PC-3 (cell line): Measurements from ENCODE around the gene NTM. TPM values are rescaled to one million over a fixed set of nuclear protein-coding genes. Genes with fewer than 3 reads are reported as not detected.

ENCODE experiments used
- ATAC-seq: fragments of 200-7000 bp; cut with Tn5 transposase; 2 replicates; pipeline ENCODE4 v1.9.1; 2020; ENCODE audit warnings: mild to moderate bottlenecking, moderate library complexity
- BruUV-seq: library from RNA; stranded (reverse); fragments of 400-500 nt; replicated peaks from 2 replicates; lab custom pipeline; 2021; lab: Mats Ljungman, UMichigan
- CTCF ChIA-PET: fragments of 300-600 bp; sonication (Branson Sonifier 250); formaldehyde crosslinking; loops from one replicate; lab custom pipeline; 2022; ENCODE audit warnings: antibody characterized with exemption; lab: Charles Lee
- POLR2A ChIA-PET: fragments of 300-600 bp; sonication (Branson Sonifier 250); formaldehyde crosslinking; loops from one replicate; lab custom pipeline; 2022; ENCODE audit warnings: antibody characterized with exemption; ENCODE audit not compliant: unreplicated experiment; lab: Charles Lee
- DNase-seq: peaks from one replicate; pipeline ENCODE4 v3.0.0-alpha.2; 2015
- H2AFZ ChIP-seq: fragments of 300-600 bp; sonication (generic); 2 replicates; pipeline ENCODE4 v1.6.0; 2016; ENCODE audit warnings: antibody characterized with exemption, low read length
- H3F3A ChIP-seq: fragments of 300-600 bp; sonication (generic); one replicate; pipeline ENCODE4 v1.6.0; 2017; ENCODE audit warnings: antibody characterized with exemption, low read length, control low read depth, mild to moderate bottlenecking; ENCODE audit not compliant: unreplicated experiment
- H3K27ac ChIP-seq: fragments of 300-600 bp; sonication (generic); 2 replicates; pipeline ENCODE4 v1.5.1; 2016; ENCODE audit warnings: mild to moderate bottlenecking, low read length
- H3K27me3 ChIP-seq: fragments of 300-600 bp; sonication (generic); 2 replicates; pipeline ENCODE4 v1.6.1; 2016; ENCODE audit warnings: low read length, mixed read lengths
- H3K36me3 ChIP-seq: fragments of 300-600 bp; sonication (generic); 2 replicates; pipeline ENCODE4 v1.6.1; 2016; ENCODE audit warnings: low read depth, mixed run types, low read length, mixed read lengths
- H3K4me1 ChIP-seq: fragments of 300-600 bp; sonication (generic); 2 replicates; pipeline ENCODE4 v1.5.1; 2016; ENCODE audit warnings: low read length; ENCODE audit not compliant: insufficient read depth
- H3K4me2 ChIP-seq: fragments of 300-600 bp; sonication (generic); 2 replicates; pipeline ENCODE4 v1.6.0; 2016; ENCODE audit warnings: low read length
- H3K4me3 ChIP-seq: fragments of 300-600 bp; sonication (generic); 2 replicates; pipeline ENCODE4 v1.5.1; 2016; ENCODE audit warnings: mild to moderate bottlenecking, low read length, mixed read lengths
- H3K79me2 ChIP-seq: fragments of 300-600 bp; sonication (generic); 2 replicates; pipeline ENCODE4 v1.6.1; 2017; ENCODE audit warnings: low read length, mixed read lengths
- H3K9ac ChIP-seq: fragments of 300-600 bp; sonication (generic); 2 replicates; pipeline ENCODE4 v1.6.0; 2016; ENCODE audit warnings: mild to moderate bottlenecking, low read length
- H3K9me2 ChIP-seq: fragments of 300-600 bp; sonication (generic); replicated peaks from 2 replicates; pipeline ENCODE4 v1.6.1; 2016; ENCODE audit warnings: mixed run types, low read length, mixed read lengths
- H3K9me3 ChIP-seq: fragments of 300-600 bp; sonication (generic); 2 replicates; pipeline ENCODE4 v1.6.1; 2016; ENCODE audit warnings: low read length, mixed read lengths
- H4K20me1 ChIP-seq: fragments of 300-600 bp; sonication (generic); 2 replicates; pipeline ENCODE4 v1.6.1; 2016; ENCODE audit warnings: low read length, mixed read lengths
- EZH2 ChIP-seq: fragments of 300-600 bp; sonication (generic); IDR thresholded peaks from one replicate; pipeline ENCODE4 v1.6.1; 2017; ENCODE audit warnings: antibody characterized with exemption, mild to moderate bottlenecking, low read length; ENCODE audit not compliant: unreplicated experiment
- EZH2phosphoT487 ChIP-seq: fragments of 300-600 bp; sonication (generic); IDR thresholded peaks from 2 replicates; pipeline ENCODE4 v1.6.1; 2018; ENCODE audit warnings: mild to moderate bottlenecking, antibody characterized with exemption, low read length, borderline replicate concordance
- intact Hi-C: fragments of 100-400 bp; cut with micrococcal nuclease; formaldehyde crosslinking; loops from 2 replicates; pipeline ENCODE4 v1.9.0; 2023
- total RNA-seq: library from RNA; depleted of rRNA; stranded (reverse); fragments of >200 nt; gene quantifications from 2 replicates; pipeline ENCODE4 v1.2.3, GENCODE V29; 2014
- TF ChIP-seq, protein P1 (sequence below): fragments of 300-600 bp; sonication (generic); conservative IDR thresholded peaks from 2 replicates; pipeline ENCODE4 v1.5.1; 2017; ENCODE audit warnings: antibody characterized with exemption, low read depth, mild to moderate bottlenecking, low read length

The NTM gene
- total RNA-seq, 1 experiment from 2014 or later: not detected

DNA sequence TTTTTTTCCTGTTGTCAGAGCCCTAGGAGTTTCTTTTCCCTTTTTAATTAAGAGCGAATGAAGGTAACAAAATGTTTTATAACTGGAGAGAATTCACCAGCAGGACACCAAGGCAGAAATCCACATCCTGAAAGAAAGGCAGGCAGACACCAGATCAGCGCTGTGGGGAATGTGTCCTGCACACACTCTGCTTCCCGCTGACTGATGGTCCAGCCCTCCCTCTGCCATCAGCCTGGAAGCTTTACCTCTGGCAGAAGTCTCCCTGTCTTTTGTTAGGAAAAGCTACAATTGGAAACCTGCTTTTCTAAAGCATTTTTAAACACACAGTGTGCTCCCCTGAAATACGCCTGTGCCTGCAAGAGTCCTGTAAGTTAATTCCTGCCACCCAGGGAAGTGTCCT lies 638.5 kb downstream of the NTM start:
- Histone ChIP-seq H3K9me2 (no peaks in the 10 kb centered on the region), H3K9me3 (0 out of 2 replicates have a peak, but pooled peaks cover 5% of the 10 kb centered on the region), H3K27me3 (no peaks in the 10 kb centered on the region), H3K27ac (no peak overlapping the region), H3K4me2 (no peak overlapping the region), H3K4me1 (no peaks in the 10 kb centered on the region), H3K36me3 (no peaks in the 10 kb centered on the region), H3K9ac (no peak overlapping the region), H3K4me3 (no peak overlapping the region), H3K79me2 (no peaks in the 10 kb centered on the region), H4K20me1 (no peaks in the 10 kb centered on the region), H3F3A (no peaks in the 10 kb centered on the region), H2AFZ (no peak overlapping the region; the same call in 1 of the 2 replicates)
- DNase-seq: no peak
- ChIA-PET POLR2A (no interaction called here), CTCF (no interaction called here)
- no peak for ATAC-seq
- TF ChIP-seq EZH2phosphoT487 (no peak), EZH2 (no peak)
- TF ChIP-seq, protein P1, sequence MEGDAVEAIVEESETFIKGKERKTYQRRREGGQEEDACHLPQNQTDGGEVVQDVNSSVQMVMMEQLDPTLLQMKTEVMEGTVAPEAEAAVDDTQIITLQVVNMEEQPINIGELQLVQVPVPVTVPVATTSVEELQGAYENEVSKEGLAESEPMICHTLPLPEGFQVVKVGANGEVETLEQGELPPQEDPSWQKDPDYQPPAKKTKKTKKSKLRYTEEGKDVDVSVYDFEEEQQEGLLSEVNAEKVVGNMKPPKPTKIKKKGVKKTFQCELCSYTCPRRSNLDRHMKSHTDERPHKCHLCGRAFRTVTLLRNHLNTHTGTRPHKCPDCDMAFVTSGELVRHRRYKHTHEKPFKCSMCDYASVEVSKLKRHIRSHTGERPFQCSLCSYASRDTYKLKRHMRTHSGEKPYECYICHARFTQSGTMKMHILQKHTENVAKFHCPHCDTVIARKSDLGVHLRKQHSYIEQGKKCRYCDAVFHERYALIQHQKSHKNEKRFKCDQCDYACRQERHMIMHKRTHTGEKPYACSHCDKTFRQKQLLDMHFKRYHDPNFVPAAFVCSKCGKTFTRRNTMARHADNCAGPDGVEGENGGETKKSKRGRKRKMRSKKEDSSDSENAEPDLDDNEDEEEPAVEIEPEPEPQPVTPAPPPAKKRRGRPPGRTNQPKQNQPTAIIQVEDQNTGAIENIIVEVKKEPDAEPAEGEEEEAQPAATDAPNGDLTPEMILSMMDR: no peak
- no TSS peak for BruUV-seq
- intact Hi-C loops: no loop called here

DNA sequence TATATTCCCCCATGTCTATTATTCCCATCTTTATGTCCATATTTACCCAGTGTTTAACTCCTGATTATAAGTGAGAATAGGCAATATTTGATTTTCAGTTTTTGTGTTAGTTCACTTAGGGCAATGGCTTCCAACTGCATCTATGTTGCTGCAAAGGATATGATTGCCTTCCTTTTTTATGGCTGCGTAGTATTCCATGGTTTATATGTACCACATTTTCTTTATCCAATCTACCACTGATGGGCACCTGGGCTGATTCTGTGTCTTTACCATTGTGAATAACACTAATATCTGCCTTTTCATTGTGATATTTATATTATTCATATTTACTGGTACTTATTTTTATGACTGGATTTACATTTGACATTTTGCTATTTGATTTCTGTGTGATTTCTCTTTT lies 649.6 kb downstream of the NTM start:
- POLR2A ChIA-PET: no interaction called here
- TF ChIP-seq, protein P1: no peak
- no peak for TF ChIP-seq EZH2phosphoT487
- no peak for TF ChIP-seq EZH2
- H3K4me3 ChIP-seq: no peak overlapping the region
- no peak overlapping the region for H3K9ac ChIP-seq
- BruUV-seq: no TSS peak
- no peaks in the 10 kb centered on the region for H3K9me2 ChIP-seq
- no peaks in the 10 kb centered on the region for H3K79me2 ChIP-seq
- ATAC-seq (no peak), DNase-seq (no peak)
- peaks cover 19% of the 10 kb centered on the region; the same call in 1 of the 2 replicates for H3K9me3 ChIP-seq
- no peak overlapping the region for H3K27ac ChIP-seq
- H3K4me1 ChIP-seq: peaks cover 8% of the 10 kb centered on the region
- H3K36me3 ChIP-seq: no peaks in the 10 kb centered on the region
- no peaks in the 10 kb centered on the region for H4K20me1 ChIP-seq
- H3K27me3 ChIP-seq: no peaks in the 10 kb centered on the region
- CTCF ChIA-PET: no interaction called here
- no peak overlapping the region for H3K4me2 ChIP-seq
- H2AFZ ChIP-seq: no peak overlapping the region
- H3F3A ChIP-seq: no peaks in the 10 kb centered on the region
- intact Hi-C loops: no loop called here

DNA sequence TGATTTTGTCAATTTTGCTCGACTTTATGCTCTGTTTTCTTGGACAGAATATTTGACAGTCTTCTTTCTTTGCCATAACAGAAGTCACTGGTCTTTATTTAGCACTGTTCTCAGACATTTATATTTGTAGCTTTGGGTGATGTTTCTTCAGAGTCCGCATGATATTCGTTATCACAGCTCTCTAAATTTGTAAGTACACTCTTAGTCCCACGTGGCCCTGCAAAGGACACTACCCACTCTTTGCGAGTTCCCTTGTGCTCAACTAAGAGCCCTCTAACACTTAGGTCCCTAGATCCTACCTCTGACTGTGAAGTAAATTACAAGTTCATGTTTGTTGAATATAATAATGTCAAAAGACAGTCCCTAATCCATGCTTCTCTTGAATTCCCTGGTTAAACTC lies 651.9 kb downstream of the NTM start:
- Histone ChIP-seq H3K4me1 (peaks cover 12% of the 10 kb centered on the region), H3K9me3 (0 out of 2 replicates have a peak, but pooled peaks cover 16% of the 10 kb centered on the region), H3K36me3 (no peaks in the 10 kb centered on the region), H2AFZ (no peak overlapping the region), H3F3A (no peaks in the 10 kb centered on the region), H3K4me3 (no peak overlapping the region), H3K9ac (no peak overlapping the region), H3K9me2 (no peaks in the 10 kb centered on the region), H3K27ac (no peak overlapping the region), H3K27me3 (no peaks in the 10 kb centered on the region), H4K20me1 (no peaks in the 10 kb centered on the region), H3K4me2 (no peak overlapping the region), H3K79me2 (no peaks in the 10 kb centered on the region)
- CTCF ChIA-PET: no interaction called here
- no peak for ATAC-seq
- DNase-seq: no peak
- no peak for TF ChIP-seq EZH2
- TF ChIP-seq, protein P1: no peak
- POLR2A ChIA-PET: no interaction called here
- intact Hi-C loops: no loop called here
- BruUV-seq: no TSS peak
